H1 (cell line): ENCODE measurements around the gene BLTP2. TPM values are rescaled to one million over a fixed set of nuclear protein-coding genes. Genes with fewer than 3 reads are reported as not detected.

Experiments
- CTCF ChIA-PET: fragments of 300-600 bp; sonication (Branson Sonifier 250); formaldehyde crosslinking; loops from one replicate; lab custom pipeline; 2021; ENCODE audit not compliant: partially characterized antibody; lab: Charles Lee
- POLR2A ChIA-PET: fragments of 300-600 bp; sonication (Branson Sonifier 250); formaldehyde crosslinking; loops from one replicate; lab custom pipeline; 2021; ENCODE audit warnings: inconsistent platforms; ENCODE audit not compliant: partially characterized antibody; lab: Charles Lee
- DNase-seq, 2 experiments: peaks; one replicate each; pipeline versions ENCODE4 v3.0.0 to v3.0.0-alpha.2; 2010 to 2022; ENCODE audit warnings: low spot score in 2 of 2, low read depth in 1 of 2, mixed read lengths in 1 of 2
- FAIRE-seq: peaks from 2 replicates; lab custom pipeline; 2011; peaks lifted over from hg19 to GRCh38; lab: Jason Lieb, UNC
- H2AFZ ChIP-seq: 2 replicates; pipeline ENCODE4 v1.8.1; 2012; ENCODE audit warnings: low read length, inconsistent platforms
- H2AK5ac ChIP-seq: 2 replicates; pipeline ENCODE4 v1.6.1; 2013; ENCODE audit warnings: low read depth, low read length
- H2BK120ac ChIP-seq: replicated peaks from 2 replicates; pipeline ENCODE3; 2013; ENCODE audit warnings: low read depth, low read length, inconsistent platforms
- H2BK12ac ChIP-seq: 2 replicates; pipeline ENCODE4 v1.6.1; 2013; ENCODE audit warnings: low read depth, low read length
- H2BK15ac ChIP-seq: 2 replicates; pipeline ENCODE4 v1.6.1; 2013; ENCODE audit warnings: low read length
- H2BK20ac ChIP-seq: 2 replicates; pipeline ENCODE4 v1.6.1; 2013; ENCODE audit warnings: low read length
- H2BK5ac ChIP-seq: 2 replicates; pipeline ENCODE4 v1.6.1; 2013; ENCODE audit warnings: low read depth, low read length
- H3K14ac ChIP-seq: 2 replicates; pipeline ENCODE4 v1.6.1; 2013; ENCODE audit warnings: inconsistent platforms; ENCODE audit not compliant: insufficient read length
- H3K18ac ChIP-seq: 2 replicates; pipeline ENCODE4 v1.6.1; 2013; ENCODE audit warnings: low read length; ENCODE audit errors: extremely low read depth
- H3K23ac ChIP-seq: 2 replicates; pipeline ENCODE4 v1.6.1; 2013; ENCODE audit warnings: inconsistent platforms; ENCODE audit not compliant: insufficient read length
- H3K23me2 ChIP-seq: 2 replicates; pipeline ENCODE4 v1.6.1; 2013; ENCODE audit warnings: low read depth, low read length
- H3K27ac ChIP-seq: 2 replicates; pipeline ENCODE4 v1.6.1; 2011; ENCODE audit warnings: low read depth, low read length, inconsistent platforms
- H3K27me3 ChIP-seq, 4 experiments: replicated peaks in 1 of 4; 1 replicate in 1 of 4; 2 replicates in 3 of 4; pipeline versions ENCODE4 v1.6.1 to v1.8.1; 2011 to 2013; ENCODE audit warnings: low read length in 3 of 4, mild to moderate bottlenecking in 3 of 4, inconsistent platforms in 2 of 4, mixed read lengths in 2 of 4, moderate library complexity in 1 of 4; ENCODE audit not compliant: control insufficient read depth in 3 of 4, insufficient read depth in 3 of 4; ENCODE audit errors: extremely low read depth in 1 of 4
- H3K36me3 ChIP-seq, 4 experiments: 2 replicates each; pipeline versions ENCODE4 v1.6.1 to v1.8.1; 2011 to 2013; ENCODE audit warnings: mild to moderate bottlenecking in 4 of 4, low read length in 3 of 4, moderate library complexity in 2 of 4, control low read depth in 1 of 4, inconsistent platforms in 1 of 4; ENCODE audit not compliant: insufficient read depth in 4 of 4, control insufficient read depth in 2 of 4
- H3K4ac ChIP-seq: replicated peaks from 2 replicates; pipeline ENCODE3; 2013; ENCODE audit warnings: low read length, low read depth, mixed read lengths, inconsistent platforms; ENCODE audit not compliant: insufficient read length
- H3K4me1 ChIP-seq, 4 experiments: replicated peaks in 1 of 4; 1 replicate in 1 of 4; 2 replicates in 3 of 4; pipeline versions ENCODE4 v1.6.1 to v1.8.1; 2011 to 2013; ENCODE audit warnings: low read length in 3 of 4, inconsistent platforms in 2 of 4, mixed read lengths in 1 of 4; ENCODE audit not compliant: insufficient read depth in 4 of 4, control insufficient read depth in 3 of 4
- H3K4me2 ChIP-seq, 2 experiments: 2 replicates each; pipeline versions ENCODE4 v1.6.1 to v1.8.1; 2011 to 2013; ENCODE audit warnings: low read depth in 2 of 2, low read length in 2 of 2, control low read depth in 1 of 2, inconsistent platforms in 1 of 2, mild to moderate bottlenecking in 1 of 2; ENCODE audit not compliant: insufficient read depth in 1 of 2
- H3K4me3 ChIP-seq, 4 experiments: fragments of 200-600, 300-600 bp in 1 of 4; sonication (generic), shearing (Covaris generic), sonication (Bioruptor Twin) in 1 of 4; 2 replicates each; pipeline versions ENCODE4 v1.5.1 to v1.8.1; 2011 to 2016; ENCODE audit warnings: low read length in 4 of 4, low read depth in 3 of 4, control low read depth in 2 of 4, inconsistent platforms in 2 of 4, mild to moderate bottlenecking in 2 of 4, mixed read lengths in 1 of 4, moderate library complexity in 1 of 4; ENCODE audit not compliant: insufficient read depth in 2 of 4; ENCODE audit errors: extremely low read depth in 1 of 4
- H3K56ac ChIP-seq: replicated peaks from 2 replicates; pipeline ENCODE3; 2013; ENCODE audit warnings: low read depth, mild to moderate bottlenecking, mixed read lengths, low read length, inconsistent platforms; ENCODE audit not compliant: insufficient read length
- H3K79me1 ChIP-seq: 2 replicates; pipeline ENCODE4 v1.6.1; 2013; ENCODE audit warnings: low read depth, low read length, control low read depth
- H3K79me2 ChIP-seq, 2 experiments: 2 replicates each; pipeline versions ENCODE4 v1.6.1 to v1.8.1; 2012 to 2013; ENCODE audit warnings: low read length in 2 of 2, mild to moderate bottlenecking in 2 of 2, inconsistent platforms in 1 of 2; ENCODE audit not compliant: insufficient read depth in 2 of 2, control insufficient read depth in 1 of 2
- H3K9ac ChIP-seq, 4 experiments: replicated peaks in 1 of 4; 1 replicate in 1 of 4; 2 replicates in 3 of 4; pipeline versions ENCODE4 v1.6.1 to v1.8.1; 2011 to 2013; ENCODE audit warnings: low read depth in 3 of 4, low read length in 3 of 4, control low read depth in 2 of 4, mild to moderate bottlenecking in 2 of 4, moderate library complexity in 2 of 4, inconsistent platforms in 1 of 4; ENCODE audit errors: extremely low read depth in 1 of 4
- H3K9me3 ChIP-seq, 2 experiments: 2 replicates each; pipeline versions ENCODE4 v1.6.1 to v1.8.1; 2012 to 2013; ENCODE audit warnings: mild to moderate bottlenecking in 2 of 2, moderate library complexity in 2 of 2, control low read depth in 1 of 2, inconsistent platforms in 1 of 2, low read depth in 1 of 2, low read length in 1 of 2, mixed read lengths in 1 of 2; ENCODE audit not compliant: insufficient read depth in 2 of 2
- H4K20me1 ChIP-seq, 2 experiments: replicated peaks in 1 of 2; 2 replicates each; pipeline versions ENCODE3 to v1.8.1; 2011 to 2013; ENCODE audit warnings: inconsistent platforms in 2 of 2, low read length in 2 of 2, mild to moderate bottlenecking in 1 of 2; ENCODE audit not compliant: insufficient read depth in 2 of 2, control insufficient read depth in 1 of 2
- H4K5ac ChIP-seq: 2 replicates; pipeline ENCODE4 v1.6.1; 2013; ENCODE audit warnings: low read length, low read depth, mixed read lengths, inconsistent platforms; ENCODE audit not compliant: insufficient read length
- H4K8ac ChIP-seq: 2 replicates; pipeline ENCODE4 v1.8.0; 2013; ENCODE audit warnings: mild to moderate bottlenecking, moderate library complexity, low read length, inconsistent platforms; ENCODE audit not compliant: insufficient read depth; ENCODE audit errors: extremely low read depth
- H4K91ac ChIP-seq: replicated peaks from 2 replicates; pipeline ENCODE3; 2013; ENCODE audit warnings: low read length, mixed read lengths, inconsistent platforms; ENCODE audit not compliant: insufficient read length
- CBX5 ChIP-seq: fragments of 300-800, 300-1000 bp; sonication (generic); IDR thresholded peaks from 2 replicates; pipeline ENCODE4 v1.7.1; 2016; ENCODE audit warnings: antibody characterized with exemption, low read length, low read depth
- CTBP2 ChIP-seq: IDR thresholded peaks from 2 replicates; pipeline ENCODE4 v1.7.0; 2011; ENCODE audit warnings: borderline replicate concordance, mild to moderate bottlenecking, moderate library complexity, mixed read lengths, low read length; ENCODE audit not compliant: insufficient read depth, insufficient read length
- GABPA ChIP-seq: IDR thresholded peaks from 2 replicates; pipeline ENCODE4 v1.6.1; 2011; ENCODE audit warnings: mild to moderate bottlenecking, low read length, moderate library complexity, borderline replicate concordance; ENCODE audit not compliant: insufficient read depth
- HDAC2 ChIP-seq, 2 experiments: fragments of 300-600 bp in 1 of 2; sonication (generic) in 1 of 2; IDR thresholded peaks; 2 replicates each; pipeline ENCODE4 v1.6.1; 2011 to 2012; ENCODE audit warnings: low read depth in 2 of 2, low read length in 2 of 2, mild to moderate bottlenecking in 2 of 2, moderate library complexity in 2 of 2, borderline replicate concordance in 1 of 2, inconsistent platforms in 1 of 2
- KDM4A ChIP-seq: IDR thresholded peaks from one replicate; pipeline ENCODE4 v1.7.1; 2012; ENCODE audit warnings: low read depth, mild to moderate bottlenecking, moderate library complexity, low read length, inconsistent platforms; ENCODE audit not compliant: severe bottlenecking
- RFX5 ChIP-seq: IDR thresholded peaks from 2 replicates; pipeline ENCODE4 v1.6.1; 2011; ENCODE audit warnings: low read depth, low read length, improper control_type of control experiment, borderline replicate concordance
- SIRT6 ChIP-seq: IDR thresholded peaks from one replicate; pipeline ENCODE4 v1.7.1; 2012; ENCODE audit warnings: low read length, inconsistent platforms
- TAF1 ChIP-seq: IDR thresholded peaks from 2 replicates; pipeline ENCODE4 v1.6.1; 2011; ENCODE audit warnings: mild to moderate bottlenecking, low read depth, low read length
- TEAD4 ChIP-seq: IDR thresholded peaks from 2 replicates; pipeline ENCODE4 v1.6.1; 2012; ENCODE audit warnings: low read depth, low read length, inconsistent platforms, mixed read lengths
- WGBS, 2 experiments: shearing (Covaris generic) in 1 of 2; methylation state at CpG; one replicate each; pipeline versions ENCODE4 v1.1.6 to v1.1.7; 2013 to 2015; ENCODE audit warnings: low lambda C conversion rate in 2 of 2, mixed read lengths in 2 of 2, inconsistent platforms in 1 of 2, low coverage in 1 of 2, missing lambda C conversion rate in 1 of 2; ENCODE audit not compliant: insufficient replicate concordance in 2 of 2, insufficient coverage in 1 of 2, insufficient read length in 1 of 2; ENCODE audit errors: extremely low coverage in 1 of 2, missing lambda C conversion rate in 1 of 2; 5-methylcytosine and 5-hydroxymethylcytosine counted together
- polyA plus RNA-seq, 7 experiments: library from polyadenylated mRNA; depleted of rRNA in 3 of 7; stranded (reverse) in 5 of 7; unstranded in 2 of 7; fragments of >200 nt in 5 of 7; fragments of 200-250 nt in 2 of 7; gene quantifications; 1 replicate in 5 of 7; 2 replicates in 1 of 7; 4 replicates in 1 of 7; pipeline versions ENCODE4 v1.2.1 to v1.2.3, GENCODE V29; 2011 to 2013; ENCODE audit warnings: missing spikeins in 2 of 7, mixed read lengths in 2 of 7
- total RNA-seq: library from RNA; stranded (reverse); fragmentation: NEBNext Ultra II Directional; extraction: Animal tissue kit (Norgen Biotek cat#: 25700); gene quantifications from 2 replicates; pipeline ENCODE4 v1.2.1, GENCODE V29; 2021
- TF ChIP-seq, protein P1 (sequence below): IDR thresholded peaks from 2 replicates; pipeline ENCODE4 v1.6.1; 2012; ENCODE audit warnings: inconsistent platforms

BLTP2 gene
- total and polyA plus RNA-seq, 2 of the 8 experiments (the other 6 are each of a cell fraction or from before 2014, with no cell fraction given), result 80.9 to 140 TPM

DNA sequence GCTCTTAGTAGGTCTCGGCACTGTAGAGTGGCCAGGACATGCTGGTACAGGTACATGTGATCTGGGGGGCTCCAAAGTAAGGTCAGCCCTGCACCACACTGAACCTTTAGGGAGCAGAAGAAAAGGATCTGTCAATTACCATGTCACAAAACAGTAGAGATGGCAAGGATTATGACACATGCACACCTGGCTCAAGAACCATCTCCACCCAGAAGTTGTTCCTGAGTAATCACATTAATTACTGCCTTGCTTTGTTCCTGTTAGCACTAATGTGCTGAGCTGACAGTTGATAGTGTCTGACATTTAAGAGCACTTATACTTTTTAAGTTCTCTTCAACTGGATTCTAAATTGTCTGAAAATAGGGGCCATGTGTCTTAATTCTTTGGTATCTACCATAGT lies 9.5 kb downstream of the BLTP2 start:
- Histone ChIP-seq H3K4ac (no peak overlapping the region), H3K27me3 (no peaks in the 10 kb centered on the region), H3K14ac (no peak overlapping the region), H3K4me3 (no peak overlapping the region), H2BK15ac (no peak overlapping the region), H2BK20ac (no peak overlapping the region), H4K91ac (no peak overlapping the region), H3K9me3 (no peaks in the 10 kb centered on the region), H4K8ac (no peak overlapping the region), H3K23ac (no peak overlapping the region), H4K5ac (no peak overlapping the region), H2BK5ac (no peak overlapping the region), H2BK12ac (no peak overlapping the region), H3K18ac (no peak overlapping the region), H3K79me2 (peaks cover 0 to 23% of the 10 kb centered on the region in 2 experiments; a peak in 2 of 4 replicates), H3K36me3 (peaks cover 57 to 98% (median 90%) of the 10 kb centered on the region in 4 experiments), H3K9ac (no peak overlapping the region), H3K4me2 (no peak overlapping the region), H3K27ac (no peak overlapping the region), H4K20me1 (peaks cover 12 to 26% of the 10 kb centered on the region in 2 experiments), H3K4me1 (no peaks in the 10 kb centered on the region), H2BK120ac (no peak overlapping the region), H3K56ac (no peak overlapping the region), H2AFZ (no peak overlapping the region), H2AK5ac (no peak overlapping the region), H3K79me1 (peaks cover 7% of the 10 kb centered on the region), H3K23me2 (no peaks in the 10 kb centered on the region; the same call in 1 of the 2 replicates)
- TF ChIP-seq TAF1 (no peak), SIRT6 (no peak), GABPA (no peak), CBX5 (no peak), TEAD4 (no peak), KDM4A (no peak), RFX5 (no peak), HDAC2 (IDR thresholded peaks at IDR 0.05; ENCODE audit: borderline replicate concordance in 1 of 2, low read depth in 2 of 2, low read length in 2 of 2) (no peak), CTBP2 (no peak)
- TF ChIP-seq, protein P1, sequence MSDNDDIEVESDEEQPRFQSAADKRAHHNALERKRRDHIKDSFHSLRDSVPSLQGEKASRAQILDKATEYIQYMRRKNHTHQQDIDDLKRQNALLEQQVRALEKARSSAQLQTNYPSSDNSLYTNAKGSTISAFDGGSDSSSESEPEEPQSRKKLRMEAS, result no peak
- DNase-seq, result no peak
- 92% methylated on average over 1 of the region's 1 CpG; no CpG with 5 or more reads in 1 of the 2 experiments for WGBS, 2 experiments
- ChIA-PET POLR2A (interaction anchor here (1.2 to 14.1 kb wide), 8 partner anchors 9 to 89 kb away, joined by 3 to 163 read pairs (median 8); partner anchors contain the start of genes ALDOC, BLTP2 and RSKR), CTCF (interaction anchor here (1.4 to 2.9 kb wide), 4 partner anchors 9 to 41 kb away, joined by 3 to 14 read pairs (median 10); partner anchors contain the start of gene BLTP2)
- no peak for FAIRE-seq
